Measurements from ENCODE around the gene LMF1.

- TF ChIP-seq, protein P1, sequence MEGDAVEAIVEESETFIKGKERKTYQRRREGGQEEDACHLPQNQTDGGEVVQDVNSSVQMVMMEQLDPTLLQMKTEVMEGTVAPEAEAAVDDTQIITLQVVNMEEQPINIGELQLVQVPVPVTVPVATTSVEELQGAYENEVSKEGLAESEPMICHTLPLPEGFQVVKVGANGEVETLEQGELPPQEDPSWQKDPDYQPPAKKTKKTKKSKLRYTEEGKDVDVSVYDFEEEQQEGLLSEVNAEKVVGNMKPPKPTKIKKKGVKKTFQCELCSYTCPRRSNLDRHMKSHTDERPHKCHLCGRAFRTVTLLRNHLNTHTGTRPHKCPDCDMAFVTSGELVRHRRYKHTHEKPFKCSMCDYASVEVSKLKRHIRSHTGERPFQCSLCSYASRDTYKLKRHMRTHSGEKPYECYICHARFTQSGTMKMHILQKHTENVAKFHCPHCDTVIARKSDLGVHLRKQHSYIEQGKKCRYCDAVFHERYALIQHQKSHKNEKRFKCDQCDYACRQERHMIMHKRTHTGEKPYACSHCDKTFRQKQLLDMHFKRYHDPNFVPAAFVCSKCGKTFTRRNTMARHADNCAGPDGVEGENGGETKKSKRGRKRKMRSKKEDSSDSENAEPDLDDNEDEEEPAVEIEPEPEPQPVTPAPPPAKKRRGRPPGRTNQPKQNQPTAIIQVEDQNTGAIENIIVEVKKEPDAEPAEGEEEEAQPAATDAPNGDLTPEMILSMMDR (IDR thresholded peaks at IDR 0.05; ENCODE audit: low read depth, low read length, poor library complexity, severe bottlenecking) = no peak
- TF ChIP-seq EZH2phosphoT487 (IDR thresholded peaks at IDR 0.05; ENCODE audit: borderline replicate concordance, low read length) = no peak
Observed at GRCh38 chr16:807347-808084, 163.3 kb downstream of the LMF1 start.

Measured in DOHH2 (cell line).